ENCODE results near the gene ZNF837.

Gene ZNF837

DNA sequence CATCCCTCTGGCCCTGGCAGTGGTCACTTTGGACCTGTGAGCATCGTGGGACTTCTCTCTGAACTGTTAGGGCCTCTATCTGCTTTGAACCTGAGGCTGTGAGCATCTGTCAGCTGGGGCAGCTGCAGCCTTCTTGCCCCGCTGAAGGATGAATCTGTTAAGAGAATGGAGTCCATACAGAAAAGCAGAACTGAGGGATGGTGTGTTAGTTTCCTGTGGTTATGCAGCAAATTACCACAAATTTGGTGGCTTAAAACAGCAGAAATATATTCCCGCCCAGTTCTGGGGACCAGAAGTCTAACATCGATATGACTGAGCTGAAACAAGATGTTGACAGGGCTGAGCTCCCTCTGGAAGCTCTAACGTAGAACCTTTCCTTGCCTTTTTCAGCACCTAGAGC is 16.7 kb downstream of the ZNF837 start:
- peaks cover 15% of the 10 kb centered on the region for H3K4me1 ChIP-seq (ENCODE audit: control insufficient read depth, low read length)
- H3K9me2 ChIP-seq (replicated peaks; ENCODE audit: control insufficient read depth, low read length): no peaks in the 10 kb centered on the region
- H3K4me3 ChIP-seq (ENCODE audit: low read length): no peak overlapping the region
- H3K9me3 ChIP-seq (ENCODE audit: control insufficient read depth, insufficient read depth, low read length): no peaks in the 10 kb centered on the region
- H3K27ac ChIP-seq (ENCODE audit: low read depth, low read length): no peak overlapping the region
- TF ChIP-seq, protein P1, sequence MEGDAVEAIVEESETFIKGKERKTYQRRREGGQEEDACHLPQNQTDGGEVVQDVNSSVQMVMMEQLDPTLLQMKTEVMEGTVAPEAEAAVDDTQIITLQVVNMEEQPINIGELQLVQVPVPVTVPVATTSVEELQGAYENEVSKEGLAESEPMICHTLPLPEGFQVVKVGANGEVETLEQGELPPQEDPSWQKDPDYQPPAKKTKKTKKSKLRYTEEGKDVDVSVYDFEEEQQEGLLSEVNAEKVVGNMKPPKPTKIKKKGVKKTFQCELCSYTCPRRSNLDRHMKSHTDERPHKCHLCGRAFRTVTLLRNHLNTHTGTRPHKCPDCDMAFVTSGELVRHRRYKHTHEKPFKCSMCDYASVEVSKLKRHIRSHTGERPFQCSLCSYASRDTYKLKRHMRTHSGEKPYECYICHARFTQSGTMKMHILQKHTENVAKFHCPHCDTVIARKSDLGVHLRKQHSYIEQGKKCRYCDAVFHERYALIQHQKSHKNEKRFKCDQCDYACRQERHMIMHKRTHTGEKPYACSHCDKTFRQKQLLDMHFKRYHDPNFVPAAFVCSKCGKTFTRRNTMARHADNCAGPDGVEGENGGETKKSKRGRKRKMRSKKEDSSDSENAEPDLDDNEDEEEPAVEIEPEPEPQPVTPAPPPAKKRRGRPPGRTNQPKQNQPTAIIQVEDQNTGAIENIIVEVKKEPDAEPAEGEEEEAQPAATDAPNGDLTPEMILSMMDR (IDR thresholded peaks at IDR 0.05; ENCODE audit: low read depth, low read length, poor library complexity, severe bottlenecking): no peak
- TF ChIP-seq EZH2phosphoT487 (IDR thresholded peaks at IDR 0.05; ENCODE audit: borderline replicate concordance, low read length): no peak
- no peaks in the 10 kb centered on the region for H4K20me1 ChIP-seq (ENCODE audit: control insufficient read depth, insufficient read depth, low read depth, low read length)
- H3K4me2 ChIP-seq (ENCODE audit: low read length): no peak overlapping the region
- peaks cover 3% of the 10 kb centered on the region; the same call in 1 of the 2 replicates for H3K36me3 ChIP-seq (ENCODE audit: control insufficient read depth, low read length)
- H3K27me3 ChIP-seq (ENCODE audit: control insufficient read depth, low read length): no peaks in the 10 kb centered on the region
- peaks cover 6% of the 10 kb centered on the region; the same call in 1 of the 2 replicates for H3F3A ChIP-seq (ENCODE audit: control insufficient read depth, insufficient read depth)
- peaks cover 10% of the 10 kb centered on the region for H3K79me2 ChIP-seq (ENCODE audit: control insufficient read depth, low read length)

DNA sequence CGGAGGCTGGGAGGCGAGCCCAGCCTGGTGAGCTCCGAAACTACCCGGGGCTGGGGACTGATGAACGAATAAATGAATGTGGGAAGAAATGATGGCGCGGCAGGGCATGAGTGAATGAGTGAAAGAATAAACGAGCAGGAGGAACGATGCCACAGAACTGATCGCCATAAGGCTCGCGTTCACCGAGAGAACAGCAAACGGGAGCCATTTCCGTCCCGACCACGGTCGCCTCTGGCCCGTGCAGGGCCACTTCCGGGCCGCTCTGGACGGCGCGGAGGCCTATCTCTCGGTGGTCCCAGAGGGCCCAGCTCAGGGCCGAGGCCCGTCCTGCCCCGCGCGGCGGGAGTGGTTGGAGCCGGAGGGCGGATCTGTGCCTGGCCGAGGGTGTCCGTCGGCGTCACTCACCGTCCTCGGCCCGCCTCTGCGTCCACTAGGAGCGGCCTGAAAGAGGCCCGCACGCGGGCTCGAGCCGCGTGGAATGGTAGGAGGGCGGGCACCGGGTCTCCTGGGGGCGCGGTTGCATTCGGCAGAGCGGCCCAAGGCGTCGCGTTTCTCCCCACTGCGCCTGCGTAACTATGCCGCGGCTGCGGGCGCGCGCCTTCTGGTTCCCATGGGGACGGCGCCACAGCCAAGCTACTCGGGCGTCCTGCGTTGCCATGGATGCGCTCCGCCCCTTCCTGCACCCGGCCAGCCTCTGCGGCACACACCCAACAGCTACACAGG is 18.4 kb downstream of the ZNF837 start, which contains the start of gene ZNF497:
TSS of gene ZNF497 (minus strand) at position 480 of the 723 bp plus-strand sequence. CDS start 5,116 bp downstream, outside the sequence.
- H3K4me1 ChIP-seq (ENCODE audit: control insufficient read depth, low read length): peaks cover 15% of the 10 kb centered on the region
- peak within 1 kb of the TSS; percentile 99 for H3K4me3 ChIP-seq (ENCODE audit: low read length)
- no peaks in the 10 kb centered on the region for H3K9me2 ChIP-seq (replicated peaks; ENCODE audit: control insufficient read depth, low read length)
- peaks cover 3% of the 10 kb centered on the region; the same call in 1 of the 2 replicates for H3K36me3 ChIP-seq (ENCODE audit: control insufficient read depth, low read length)
- H3K27ac ChIP-seq (ENCODE audit: low read depth, low read length): peak within 1 kb of the TSS; percentile 63
- H3K4me2 ChIP-seq (ENCODE audit: low read length): peak within 1 kb of the TSS; percentile 99
- peaks cover 10% of the 10 kb centered on the region for H3K79me2 ChIP-seq (ENCODE audit: control insufficient read depth, low read length)
- no peaks in the 10 kb centered on the region for H3K27me3 ChIP-seq (ENCODE audit: control insufficient read depth, low read length)
- peaks cover 6% of the 10 kb centered on the region; the same call in 1 of the 2 replicates for H3F3A ChIP-seq (ENCODE audit: control insufficient read depth, insufficient read depth)
- no peaks in the 10 kb centered on the region for H3K9me3 ChIP-seq (ENCODE audit: control insufficient read depth, insufficient read depth, low read length)
- TF ChIP-seq, protein P1 (IDR thresholded peaks at IDR 0.05; ENCODE audit: low read depth, low read length, poor library complexity, severe bottlenecking): no peak
- no peaks in the 10 kb centered on the region for H4K20me1 ChIP-seq (ENCODE audit: control insufficient read depth, insufficient read depth, low read depth, low read length)

DNA sequence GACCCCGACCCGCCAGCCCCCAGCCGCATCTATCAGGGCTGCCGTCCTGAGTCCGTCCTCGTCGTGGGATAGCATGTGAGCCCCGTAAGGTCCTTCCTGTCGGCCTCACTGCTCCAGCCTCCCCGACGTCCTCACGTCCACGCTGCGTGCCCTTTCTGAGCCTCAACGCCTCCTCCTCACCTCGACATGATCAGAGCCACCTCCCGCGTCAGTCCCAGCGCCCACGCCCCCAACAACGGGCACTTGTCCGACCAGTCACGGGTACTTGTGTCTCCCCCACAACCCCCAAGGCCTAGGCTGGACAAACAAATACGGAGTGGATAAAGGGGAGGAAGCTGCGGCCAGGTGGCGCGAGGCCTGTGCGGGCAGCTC is 18.9 kb downstream of the ZNF837 start:
- peak overlapping the region; percentile 99 for H3K4me2 ChIP-seq (ENCODE audit: low read length)
- H3K27me3 ChIP-seq (ENCODE audit: control insufficient read depth, low read length): peaks cover 1% of the 10 kb centered on the region; the same call in 1 of the 2 replicates
- peak overlapping the region; percentile 63 for H3K27ac ChIP-seq (ENCODE audit: low read depth, low read length)
- H3K36me3 ChIP-seq (ENCODE audit: control insufficient read depth, low read length): peaks cover 3% of the 10 kb centered on the region; the same call in 1 of the 2 replicates
- no peak for TF ChIP-seq EZH2phosphoT487 (IDR thresholded peaks at IDR 0.05; ENCODE audit: borderline replicate concordance, low read length)
- TF ChIP-seq, protein P1 (IDR thresholded peaks at IDR 0.05; ENCODE audit: low read depth, low read length, poor library complexity, severe bottlenecking): no peak
- peaks cover 16% of the 10 kb centered on the region for H3K4me1 ChIP-seq (ENCODE audit: control insufficient read depth, low read length)
- H3K9me3 ChIP-seq (ENCODE audit: control insufficient read depth, insufficient read depth, low read length): no peaks in the 10 kb centered on the region
- peaks cover 6% of the 10 kb centered on the region; the same call in 1 of the 2 replicates for H3F3A ChIP-seq (ENCODE audit: control insufficient read depth, insufficient read depth)
- no peaks in the 10 kb centered on the region for H4K20me1 ChIP-seq (ENCODE audit: control insufficient read depth, insufficient read depth, low read depth, low read length)
- peak overlapping the region; percentile 99 for H3K4me3 ChIP-seq (ENCODE audit: low read length)
- H3K9me2 ChIP-seq (replicated peaks; ENCODE audit: control insufficient read depth, low read length): no peaks in the 10 kb centered on the region
- H3K79me2 ChIP-seq (ENCODE audit: control insufficient read depth, low read length): peaks cover 10% of the 10 kb centered on the region
